Esophagus muscularis mucosa (tissue), 4 donors: ENCODE results near the gene ARHGEF37. TPM values are rescaled to one million over a fixed set of nuclear protein-coding genes. Genes with fewer than 3 reads are reported as not detected.

Source experiments
- DNase-seq: peaks from one replicate; pipeline ENCODE4 v3.0.0-alpha.2; 2017; ENCODE audit errors: extremely low spot score
- H3K27ac ChIP-seq, 4 donors: fragments of 200-600 bp; sonication (generic); replicated peaks in 1 of 4; 1 replicate in 3 of 4; 2 replicates in 1 of 4; pipeline ENCODE4 v1.5.1; 2016 to 2019; ENCODE audit warnings: mild to moderate bottlenecking in 1 of 4
- H3K27me3 ChIP-seq, 4 donors: fragments of 200-600 bp; sonication (generic); one replicate each; pipeline versions ENCODE4 v1.5.1 to v1.6.0; 2016 to 2019
- H3K36me3 ChIP-seq, 4 donors: fragments of 200-600 bp; sonication (generic); one replicate each; pipeline ENCODE4 v1.5.1; 2016 to 2019
- H3K4me1 ChIP-seq, 4 donors: fragments of 200-600 bp; sonication (generic); one replicate each; pipeline ENCODE4 v1.5.1; 2016 to 2019
- H3K4me3 ChIP-seq, 4 donors: fragments of 200-600 bp; sonication (generic); 1 replicate in 2 of 4; 2 replicates in 2 of 4; pipeline ENCODE4 v1.5.1; 2016 to 2019; ENCODE audit warnings: mild to moderate bottlenecking in 4 of 4, moderate library complexity in 1 of 4
- H3K9me3 ChIP-seq, 4 donors: fragments of 200-600 bp; sonication (generic); 1 replicate in 3 of 4; 2 replicates in 1 of 4; pipeline ENCODE4 v1.5.1; 2016 to 2019
- CTCF ChIP-seq, 3 experiments: fragments of 200-600 bp in 2 of 3; fragments of 450-650 bp in 1 of 3; sonication (generic) in 2 of 3; IDR thresholded peaks; one replicate each; pipeline ENCODE4 v1.5.1; 2017 to 2019; ENCODE audit warnings: antibody characterized with exemption in 3 of 3, mild to moderate bottlenecking in 2 of 3, moderate library complexity in 1 of 3
- EP300 ChIP-seq: sonication (generic); formaldehyde crosslinking; IDR thresholded peaks from one replicate; pipeline ENCODE4 v1.6.1; 2017; ENCODE audit warnings: antibody characterized with exemption
- POLR2A ChIP-seq: fragments of 450-650 bp; IDR thresholded peaks from one replicate; pipeline ENCODE4 v1.6.1; 2017; ENCODE audit warnings: antibody characterized with exemption, moderate library complexity, mild to moderate bottlenecking, low read depth
- POLR2AphosphoS5 ChIP-seq, 2 donors: sonication (generic); formaldehyde crosslinking; IDR thresholded peaks; one replicate each; pipeline ENCODE4 v1.6.1; 2017; ENCODE audit warnings: antibody characterized with exemption in 2 of 2
- WGBS: methylation state at CpG from one replicate; pipeline ENCODE4 v1.1.5; 2018; 5-methylcytosine and 5-hydroxymethylcytosine counted together
- intact Hi-C: fragments of 100-400 bp; cut with DNase I; formaldehyde crosslinking; loops from one replicate; pipeline ENCODE4 v1.15.1; 2023
- total RNA-seq, 4 donors: library from RNA; depleted of rRNA; stranded (reverse); fragments of >200 nt; gene quantifications; one replicate each; pipeline versions ENCODE4 v1.1.0 to v1.2.1, GENCODE V29; 2016

Gene ARHGEF37
- total RNA-seq, 4 donors from 2014 or later = 11.9 to 22.0 (median 19.5) TPM

GRCh38 chr5:149552038-149552494 lies 29.2 kb upstream of the ARHGEF37 start:
- Histone ChIP-seq H3K9me3 (no peaks in the 10 kb centered on the region), H3K4me3 (peak overlapping the region; percentile 84 to 97 (median 95)), H3K27me3 (no peaks in the 10 kb centered on the region), H3K4me1 (peaks cover 20 to 32% (median 26%) of the 10 kb centered on the region in 4 donors), H3K36me3 (peaks cover 0 to 21% (median 9%) of the 10 kb centered on the region in 4 donors), H3K27ac (peak overlapping the region; percentile 99)
- intact Hi-C loops = no loop called here
- DNase-seq = no peak
- whole genome bisulfite sequencing = 35% methylated on average over 6 of the region's 6 CpGs
- TF ChIP-seq POLR2A (no peak), CTCF (IDR thresholded peaks at IDR 0.05) (no peak), EP300 (no peak), POLR2AphosphoS5 (IDR thresholded peaks at IDR 0.05) (no peak)

- Histone ChIP-seq H3K4me3 (no peak overlapping the region), H3K27ac (peak overlapping the region; percentile 99)
Observed at GRCh38 chr5:149552553-149553160, 28.6 kb upstream of the ARHGEF37 start.

GRCh38 chr5:149559706-149560105 lies 21.6 kb upstream of the ARHGEF37 start:
- H3K27me3 ChIP-seq = no peaks in the 10 kb centered on the region
- peaks cover 35 to 43% (median 38%) of the 10 kb centered on the region in 4 donors for H3K4me1 ChIP-seq
- no peaks in the 10 kb centered on the region for H3K9me3 ChIP-seq
- TF ChIP-seq EP300 = no peak
- no peak for TF ChIP-seq POLR2A
- no peak for TF ChIP-seq CTCF (IDR thresholded peaks at IDR 0.05)
- TF ChIP-seq POLR2AphosphoS5 (IDR thresholded peaks at IDR 0.05) = no peak
- intact Hi-C loops = no loop called here
- H3K27ac ChIP-seq = no peak overlapping the region
- no peak for DNase-seq
- no peak overlapping the region for H3K4me3 ChIP-seq
- H3K36me3 ChIP-seq = no peaks in the 10 kb centered on the region
- 82% methylated on average over 2 of the region's 2 CpGs for WGBS

More at GRCh38 chr5:149552553-149553160, 28.6 kb upstream of the ARHGEF37 start:
- intact Hi-C loops = no loop called here
- TF ChIP-seq POLR2A (no peak), POLR2AphosphoS5 (IDR thresholded peaks at IDR 0.05) (no peak), EP300 (no peak), CTCF (IDR thresholded peaks at IDR 0.05) (no peak)
- WGBS = 93% methylated on average over 18 of the region's 18 CpGs
- Histone ChIP-seq H3K27me3 (no peaks in the 10 kb centered on the region), H3K36me3 (peaks cover 0 to 16% (median 8%) of the 10 kb centered on the region in 4 donors), H3K9me3 (no peaks in the 10 kb centered on the region), H3K4me1 (peaks cover 14 to 26% (median 20%) of the 10 kb centered on the region in 4 donors)
- no peak for DNase-seq

- H3K27ac ChIP-seq = peak overlapping the region; percentile 78 to 87 (median 84)
- intact Hi-C loops = no loop called here
- peak; percentile 58 to 73 for TF ChIP-seq POLR2AphosphoS5 (IDR thresholded peaks at IDR 0.05)
- TF ChIP-seq POLR2A = no peak
- TF ChIP-seq CTCF (IDR thresholded peaks at IDR 0.05) = peak in 1 of 3 experiments; percentile 9
- TF ChIP-seq EP300 = no peak
- no peaks in the 10 kb centered on the region for H3K36me3 ChIP-seq
- H3K4me3 ChIP-seq = peak overlapping the region in 1 of 4 donors; percentile 15
- WGBS = 36% methylated on average over 2 of the region's 2 CpGs
- H3K27me3 ChIP-seq = no peaks in the 10 kb centered on the region
- peaks cover 35 to 47% (median 41%) of the 10 kb centered on the region in 4 donors for H3K4me1 ChIP-seq
- DNase-seq = no peak
- H3K9me3 ChIP-seq = no peaks in the 10 kb centered on the region
Observed at GRCh38 chr5:149561848-149562247, 19.4 kb upstream of the ARHGEF37 start.
